DOHH2 (cell line): ENCODE measurements around the gene PLEKHJ1.

Experiments
- EZH2phosphoT487 ChIP-seq: fragments of 200-600 bp; sonication (generic); IDR thresholded peaks from 2 replicates; pipeline ENCODE4 v1.6.1; 2017; ENCODE audit warnings: borderline replicate concordance, mild to moderate bottlenecking, antibody characterized with exemption, low read length, moderate library complexity, mixed read lengths
- TF ChIP-seq, protein P1 (sequence below): fragments of 200-600 bp; sonication (generic); IDR thresholded peaks from one replicate; pipeline ENCODE4 v1.5.1; 2014; ENCODE audit warnings: antibody characterized with exemption, mild to moderate bottlenecking, low read depth, low read length; ENCODE audit not compliant: poor library complexity, severe bottlenecking

- TF ChIP-seq, protein P1, sequence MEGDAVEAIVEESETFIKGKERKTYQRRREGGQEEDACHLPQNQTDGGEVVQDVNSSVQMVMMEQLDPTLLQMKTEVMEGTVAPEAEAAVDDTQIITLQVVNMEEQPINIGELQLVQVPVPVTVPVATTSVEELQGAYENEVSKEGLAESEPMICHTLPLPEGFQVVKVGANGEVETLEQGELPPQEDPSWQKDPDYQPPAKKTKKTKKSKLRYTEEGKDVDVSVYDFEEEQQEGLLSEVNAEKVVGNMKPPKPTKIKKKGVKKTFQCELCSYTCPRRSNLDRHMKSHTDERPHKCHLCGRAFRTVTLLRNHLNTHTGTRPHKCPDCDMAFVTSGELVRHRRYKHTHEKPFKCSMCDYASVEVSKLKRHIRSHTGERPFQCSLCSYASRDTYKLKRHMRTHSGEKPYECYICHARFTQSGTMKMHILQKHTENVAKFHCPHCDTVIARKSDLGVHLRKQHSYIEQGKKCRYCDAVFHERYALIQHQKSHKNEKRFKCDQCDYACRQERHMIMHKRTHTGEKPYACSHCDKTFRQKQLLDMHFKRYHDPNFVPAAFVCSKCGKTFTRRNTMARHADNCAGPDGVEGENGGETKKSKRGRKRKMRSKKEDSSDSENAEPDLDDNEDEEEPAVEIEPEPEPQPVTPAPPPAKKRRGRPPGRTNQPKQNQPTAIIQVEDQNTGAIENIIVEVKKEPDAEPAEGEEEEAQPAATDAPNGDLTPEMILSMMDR: no peak
- TF ChIP-seq EZH2phosphoT487: no peak
Measured at GRCh38 chr19:2226051-2226839, 9.9 kb downstream of the PLEKHJ1 start.
